Loucy (cell line): ENCODE measurements around the gene MAPK7.

Source experiments
- CTCF ChIP-seq: fragments of 200-600 bp; sonication (generic); conservative IDR thresholded peaks from 2 replicates; pipeline ENCODE4 v1.5.1; 2014; ENCODE audit warnings: mild to moderate bottlenecking, antibody characterized with exemption, low read length
- EZH2phosphoT487 ChIP-seq: fragments of 200-600 bp; IDR thresholded peaks from 2 replicates; pipeline ENCODE4 v1.6.1; 2018; ENCODE audit warnings: antibody characterized with exemption, mild to moderate bottlenecking, moderate library complexity, borderline replicate concordance

GRCh38 chr17:19380481-19381301 lies 2.4 kb downstream of the MAPK7 start:
- TF ChIP-seq CTCF = no peak
- TF ChIP-seq EZH2phosphoT487 = no peak
